Effector memory CD8-positive, alpha-beta T cell (primary cell): ENCODE measurements around the gene MMP15.

ENCODE experiments used
- ATAC-seq: fragments of 150-1000 bp; cut with Tn5 transposase; replicated peaks from 2 replicates; pipeline ENCODE4 v1.10.0; 2021; ENCODE audit warnings: mild to moderate bottlenecking, moderate library complexity
- DNase-seq, 3 experiments: peaks; one replicate each; pipeline ENCODE4 v3.0.0; 2021
- H3K27ac Mint-ChIP-seq, 2 donors: one replicate each; pipeline ENCODE4 v1.8.0; 2022; ENCODE audit warnings: mild to moderate bottlenecking in 2 of 2, mixed read lengths in 2 of 2, moderate library complexity in 2 of 2
- H3K27me3 Mint-ChIP-seq, 2 donors: one replicate each; pipeline ENCODE4 v1.8.0; 2022; ENCODE audit warnings: mixed read lengths in 2 of 2
- H3K36me3 Mint-ChIP-seq: one replicate; pipeline ENCODE4 v1.8.0; 2022; ENCODE audit warnings: mild to moderate bottlenecking, moderate library complexity, mixed read lengths; ENCODE audit not compliant: insufficient read depth
- H3K4me1 Mint-ChIP-seq, 2 donors: one replicate each; pipeline ENCODE4 v1.8.0; 2022; ENCODE audit warnings: low read depth in 2 of 2, mixed read lengths in 2 of 2
- H3K4me3 Mint-ChIP-seq, 2 donors: one replicate each; pipeline ENCODE4 v1.8.0; 2022; ENCODE audit warnings: mild to moderate bottlenecking in 2 of 2, mixed read lengths in 2 of 2, moderate library complexity in 2 of 2
- H3K9me3 Mint-ChIP-seq, 2 donors: one replicate each; pipeline ENCODE4 v1.8.0; 2022; ENCODE audit warnings: mixed read lengths in 2 of 2

Gene MMP15

DNA sequence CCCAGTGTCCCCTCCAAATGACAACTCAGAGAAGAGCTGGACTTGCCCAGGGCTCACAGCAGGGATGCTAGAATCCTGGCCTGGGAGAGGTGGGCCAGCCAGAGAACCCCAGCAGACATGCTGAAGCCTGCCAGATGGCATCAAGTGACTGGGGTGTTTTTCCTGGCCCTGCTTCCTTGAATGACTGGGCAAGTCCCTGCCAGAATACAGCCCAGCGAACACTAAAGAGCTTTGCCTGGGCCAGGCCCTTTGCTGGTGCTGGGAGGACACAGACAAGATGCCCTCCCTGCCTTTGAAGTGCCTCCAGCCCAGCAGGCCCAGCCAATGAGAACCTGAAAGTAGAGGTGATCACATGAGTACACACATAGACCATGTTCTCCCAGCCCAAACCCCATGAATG, 36.6 kb upstream of the MMP15 start:
- peaks cover 19 to 21% of the 10 kb centered on the region in 2 donors for H3K4me1 Mint-ChIP-seq
- peak overlapping the region; percentile 68 to 71 for H3K27ac Mint-ChIP-seq
- H3K4me3 Mint-ChIP-seq, result no peak overlapping the region

DNA sequence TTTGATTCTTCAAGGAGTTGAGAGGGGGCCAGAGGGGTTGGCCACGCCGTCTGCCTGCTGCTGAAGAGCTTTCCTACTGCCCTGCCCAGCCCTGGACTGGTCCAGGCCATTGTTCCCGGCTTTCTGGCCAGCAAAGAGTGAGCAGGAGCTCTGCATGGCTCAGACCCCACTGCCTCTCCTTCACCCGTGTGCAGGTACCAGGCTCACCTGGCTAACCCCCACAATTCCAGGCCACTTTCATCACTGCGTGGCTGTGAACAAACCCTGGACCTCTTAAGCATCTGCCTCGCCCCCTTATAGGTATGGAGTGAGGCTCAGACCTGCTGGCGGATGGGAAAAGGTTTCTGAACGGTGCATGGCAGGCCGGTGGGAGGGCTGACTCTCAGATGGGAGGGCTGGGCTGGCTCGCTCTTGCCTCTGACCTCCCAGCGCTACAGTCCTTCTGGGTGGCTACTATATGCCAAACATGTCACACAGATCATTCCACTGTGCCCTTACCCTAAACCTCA, 33.9 kb upstream of the MMP15 start:
- Mint-ChIP-seq H3K27ac (peak overlapping the region; percentile 3 to 82), H3K27me3 (no peaks in the 10 kb centered on the region), H3K9me3 (no peaks in the 10 kb centered on the region), H3K36me3 (peaks cover 15% of the 10 kb centered on the region), H3K4me3 (no peak overlapping the region), H3K4me1 (peaks cover 10 to 22% of the 10 kb centered on the region in 2 donors)
- ATAC-seq, result no peak
- no peak for DNase-seq

More for the DNA sequence above, 36.6 kb upstream of the MMP15 start:
- H3K9me3 Mint-ChIP-seq, result no peaks in the 10 kb centered on the region
- ATAC-seq (no peak), DNase-seq (no peak)
- H3K36me3 Mint-ChIP-seq, result peaks cover 4% of the 10 kb centered on the region
- no peaks in the 10 kb centered on the region for H3K27me3 Mint-ChIP-seq

DNA sequence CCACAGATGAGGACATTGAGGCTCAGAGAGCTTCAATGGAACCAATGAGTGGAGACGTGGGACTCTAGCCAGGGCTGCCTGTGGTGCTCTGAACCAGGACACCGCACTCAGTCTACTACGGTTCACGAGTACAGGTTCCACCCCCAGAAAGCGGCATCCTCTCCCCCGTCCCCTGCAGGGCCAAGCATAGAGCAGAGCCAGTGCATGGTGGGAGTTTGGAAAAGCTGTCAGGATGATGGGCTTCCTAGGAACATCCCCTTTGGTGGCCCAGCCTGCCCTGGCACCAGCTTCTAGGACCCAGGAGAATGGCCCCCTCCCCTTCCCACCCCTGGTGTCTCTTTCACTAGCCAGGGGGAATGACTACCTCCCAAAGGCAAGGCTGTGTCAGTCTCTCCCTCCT, 33.5 kb upstream of the MMP15 start:
- no peaks in the 10 kb centered on the region for H3K27me3 Mint-ChIP-seq
- peaks cover 18% of the 10 kb centered on the region for H3K36me3 Mint-ChIP-seq
- DNase-seq (no peak), ATAC-seq (no peak)
- H3K4me1 Mint-ChIP-seq, result peaks cover 10 to 23% of the 10 kb centered on the region in 2 donors
- H3K27ac Mint-ChIP-seq, result peak overlapping the region; percentile 82 to 92
- no peaks in the 10 kb centered on the region for H3K9me3 Mint-ChIP-seq
- no peak overlapping the region for H3K4me3 Mint-ChIP-seq

DNA sequence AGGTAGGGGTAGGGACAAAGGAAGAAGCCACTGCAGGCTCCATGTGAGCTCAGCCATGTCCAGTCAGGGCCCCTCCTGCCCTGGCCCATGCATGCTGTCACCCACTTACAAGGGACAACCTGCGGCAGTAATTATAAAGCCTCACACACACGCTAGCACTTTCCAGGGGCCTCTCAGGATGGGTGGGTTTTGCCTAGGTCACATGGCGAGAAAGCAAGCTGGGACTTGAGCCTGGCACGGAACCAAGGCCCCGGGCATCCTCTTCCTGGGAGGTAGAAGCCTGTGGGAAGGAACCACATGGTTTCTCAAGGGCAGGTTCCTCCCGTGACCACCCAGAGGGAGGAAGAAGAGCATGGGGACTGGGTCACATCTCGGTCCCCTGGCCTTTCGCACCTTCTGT, 32.1 kb upstream of the MMP15 start:
- no peak for DNase-seq
- ATAC-seq, result no peak
- Mint-ChIP-seq H3K4me3 (no peak overlapping the region), H3K36me3 (peaks cover 30% of the 10 kb centered on the region), H3K27me3 (no peaks in the 10 kb centered on the region), H3K27ac (peak overlapping the region in 1 of 2 donors; percentile 82), H3K4me1 (peaks cover 22 to 36% of the 10 kb centered on the region in 2 donors), H3K9me3 (no peaks in the 10 kb centered on the region)

DNA sequence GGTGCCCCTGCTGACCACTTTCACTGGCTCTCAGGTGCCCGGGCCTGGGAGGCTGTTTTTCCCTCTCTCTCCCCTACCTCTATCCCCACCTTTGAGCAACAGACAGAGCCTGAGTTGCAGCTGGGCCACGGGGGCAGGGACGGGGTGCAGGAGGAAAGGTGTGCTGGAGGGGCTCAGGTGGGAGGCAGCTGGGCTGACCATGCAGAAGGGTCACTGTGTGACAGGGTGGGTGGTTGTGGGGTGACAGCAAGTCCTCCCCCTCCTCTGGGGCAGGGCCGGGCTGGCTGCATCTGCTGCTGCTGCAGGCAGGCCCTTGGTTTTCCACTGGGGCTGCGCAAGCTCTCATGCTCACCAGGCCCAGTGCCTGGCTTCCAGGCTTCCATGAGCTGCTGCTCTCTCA, 31.7 kb upstream of the MMP15 start:
- H3K9me3 Mint-ChIP-seq, result no peaks in the 10 kb centered on the region
- ATAC-seq (no peak), DNase-seq (no peak)
- peaks cover 33% of the 10 kb centered on the region for H3K36me3 Mint-ChIP-seq
- peak overlapping the region; percentile 60 to 88 for H3K27ac Mint-ChIP-seq
- H3K4me1 Mint-ChIP-seq, result peaks cover 27 to 40% of the 10 kb centered on the region in 2 donors
- H3K27me3 Mint-ChIP-seq, result no peaks in the 10 kb centered on the region
- H3K4me3 Mint-ChIP-seq, result no peak overlapping the region

DNA sequence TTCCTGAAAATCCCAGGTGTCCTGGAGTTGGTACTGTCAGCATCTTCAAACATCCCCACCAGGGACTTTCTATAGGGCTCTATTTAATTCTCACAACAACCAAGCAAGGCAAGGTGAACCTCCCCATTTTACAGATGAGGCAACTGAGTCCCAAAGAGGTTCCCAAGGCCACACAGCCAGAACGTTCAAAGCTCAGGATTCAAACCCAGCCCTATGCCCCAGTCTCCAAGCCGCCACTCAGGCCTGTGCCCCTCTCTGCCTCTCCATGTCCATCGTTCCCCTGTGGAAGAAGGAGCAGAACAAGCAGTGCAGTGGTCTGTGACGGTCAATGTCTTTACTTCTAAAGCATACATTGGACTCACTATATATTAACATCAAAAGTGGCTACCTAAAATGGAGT, 31.2 kb upstream of the MMP15 start:
- H3K27ac Mint-ChIP-seq, result peak overlapping the region; percentile 60 to 88
- peaks cover 32 to 45% of the 10 kb centered on the region in 2 donors for H3K4me1 Mint-ChIP-seq
- no peaks in the 10 kb centered on the region for H3K9me3 Mint-ChIP-seq
- peak overlapping the region; percentile 30 to 59 for H3K4me3 Mint-ChIP-seq
- peaks cover 36% of the 10 kb centered on the region for H3K36me3 Mint-ChIP-seq
- DNase-seq (no peak), ATAC-seq (no peak)
- no peaks in the 10 kb centered on the region for H3K27me3 Mint-ChIP-seq

DNA sequence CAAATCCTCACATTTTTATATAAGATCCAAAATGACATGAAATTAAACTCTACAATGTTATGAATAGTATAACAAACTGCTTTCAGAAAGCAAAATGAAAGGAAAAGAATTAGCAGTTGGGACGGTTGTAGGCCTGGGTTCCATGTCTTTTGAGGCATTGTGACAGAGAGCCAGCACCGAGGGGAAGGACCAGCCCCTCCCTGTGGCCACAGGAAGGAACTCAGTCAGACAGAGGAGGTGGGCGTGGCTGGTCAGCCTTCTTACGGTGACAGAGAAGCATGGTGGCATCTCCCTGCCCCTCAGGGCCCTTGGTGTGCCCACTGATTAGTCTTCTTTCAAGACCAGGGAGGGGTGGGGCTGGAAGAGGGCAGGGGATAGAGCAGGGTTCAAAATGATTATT, 30.8 kb upstream of the MMP15 start:
- ATAC-seq, result peak; percentile 32
- H3K4me1 Mint-ChIP-seq, result peaks cover 32 to 45% of the 10 kb centered on the region in 2 donors
- peak; percentile 34 to 43 (median 37) for DNase-seq
- H3K9me3 Mint-ChIP-seq, result no peaks in the 10 kb centered on the region
- H3K36me3 Mint-ChIP-seq, result peaks cover 40% of the 10 kb centered on the region
- no peaks in the 10 kb centered on the region for H3K27me3 Mint-ChIP-seq
- H3K4me3 Mint-ChIP-seq, result peak overlapping the region; percentile 30 to 59
- H3K27ac Mint-ChIP-seq, result peak overlapping the region; percentile 60 to 88

DNA sequence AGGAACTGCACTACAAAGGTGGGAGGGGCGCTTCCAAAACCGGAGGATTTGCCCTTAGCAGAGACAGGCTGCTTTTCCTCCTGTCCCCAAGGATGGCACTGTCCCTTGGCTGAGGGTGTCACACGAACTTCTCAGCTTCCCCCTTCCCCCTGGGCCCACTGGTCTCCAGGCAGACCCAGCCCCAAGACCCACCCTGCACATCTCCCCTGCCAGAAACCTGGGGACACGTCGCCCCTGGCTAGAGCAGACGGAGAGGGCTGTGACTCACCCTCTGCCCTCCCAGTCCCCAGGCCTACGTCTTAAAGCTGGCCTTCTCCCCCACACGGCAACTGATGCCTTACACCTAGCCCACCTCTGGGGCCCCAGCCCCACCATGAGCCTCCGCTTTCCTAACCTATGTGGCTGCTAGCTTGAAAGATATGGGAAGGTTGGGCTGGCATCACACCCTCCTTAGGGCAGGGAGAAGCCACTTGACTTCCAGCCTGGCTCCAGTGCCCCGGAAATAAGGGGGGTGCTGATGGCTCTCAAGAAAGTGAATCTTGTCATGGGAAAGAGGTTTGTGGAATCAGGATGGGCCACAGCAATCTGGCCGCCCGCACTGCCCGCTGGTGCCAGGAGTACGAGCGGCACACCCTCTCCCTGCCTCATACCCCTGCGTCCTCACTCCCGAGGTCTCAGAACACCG, 29.7 kb upstream of the MMP15 start:
- no peak for ATAC-seq
- peaks cover 33 to 43% of the 10 kb centered on the region in 2 donors for H3K4me1 Mint-ChIP-seq
- DNase-seq, result no peak
- no peaks in the 10 kb centered on the region for H3K9me3 Mint-ChIP-seq
- H3K36me3 Mint-ChIP-seq, result peaks cover 41% of the 10 kb centered on the region
- H3K4me3 Mint-ChIP-seq, result peak overlapping the region; percentile 10 to 42
- no peaks in the 10 kb centered on the region for H3K27me3 Mint-ChIP-seq
- peak overlapping the region; percentile 60 to 88 for H3K27ac Mint-ChIP-seq

DNA sequence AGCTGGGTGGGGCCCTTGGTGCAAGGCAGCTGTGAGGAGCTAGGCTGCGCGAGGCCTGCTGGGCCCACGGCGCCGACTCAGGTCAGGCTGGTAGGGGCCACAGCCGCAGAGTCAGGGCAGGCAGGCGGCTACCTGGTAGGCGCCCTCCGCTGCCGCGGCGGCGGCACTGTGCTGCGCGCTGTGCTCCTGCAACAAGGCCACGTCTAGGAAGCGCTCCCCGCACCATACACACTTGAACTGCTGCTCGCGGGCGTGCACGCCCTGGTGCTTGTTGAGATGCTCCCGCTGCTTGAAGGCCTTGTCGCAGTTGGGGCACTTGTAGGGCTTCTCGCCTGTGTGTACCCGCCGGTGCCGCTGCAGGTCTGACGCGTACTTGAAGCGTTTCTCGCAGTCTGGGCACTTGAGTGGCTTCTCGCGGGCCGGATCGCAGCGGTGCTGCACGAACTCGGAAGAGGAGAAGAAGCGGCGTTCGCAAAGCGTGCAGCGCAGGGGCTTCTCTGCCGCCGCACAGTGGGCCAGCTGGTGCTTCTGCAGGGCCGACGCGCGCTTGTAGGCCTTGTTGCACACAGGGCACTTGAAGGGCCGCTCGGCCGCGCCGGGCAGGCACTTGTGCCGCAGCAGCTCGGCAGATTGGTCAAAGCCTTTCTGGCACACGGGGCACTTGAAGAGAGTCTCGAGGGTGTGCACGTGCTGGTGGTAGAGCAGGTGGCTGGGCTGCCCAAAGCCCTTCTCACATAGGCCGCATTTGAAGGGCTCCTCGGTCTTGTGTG, 29.0 kb upstream of the MMP15 start:
- DNase-seq (no peak), ATAC-seq (no peak)
- H3K36me3 Mint-ChIP-seq, result peaks cover 46% of the 10 kb centered on the region
- H3K27ac Mint-ChIP-seq, result peak overlapping the region in 1 of 2 donors; percentile 88
- no peaks in the 10 kb centered on the region for H3K27me3 Mint-ChIP-seq
- H3K9me3 Mint-ChIP-seq, result no peaks in the 10 kb centered on the region
- peaks cover 41 to 47% of the 10 kb centered on the region in 2 donors for H3K4me1 Mint-ChIP-seq
- peak overlapping the region; percentile 73 to 82 for H3K4me3 Mint-ChIP-seq

DNA sequence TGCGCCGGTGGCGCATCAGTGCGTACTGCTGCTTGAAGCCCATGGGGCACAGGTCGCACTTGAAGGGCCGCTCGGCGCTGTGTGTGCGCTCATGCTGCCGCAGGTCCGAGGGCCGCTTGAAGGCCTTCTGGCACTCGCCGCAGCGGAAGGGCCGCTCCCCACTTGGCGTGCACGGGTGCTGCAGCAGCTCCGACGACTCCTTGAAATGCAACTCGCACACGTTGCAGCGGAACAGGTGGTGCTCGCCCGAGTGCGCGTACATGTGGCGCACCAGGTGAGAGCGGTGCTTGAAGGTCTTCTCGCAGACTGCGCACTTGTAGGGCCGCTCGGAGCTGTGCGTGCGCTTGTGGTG, 28.4 kb upstream of the MMP15 start:
- peak overlapping the region in 1 of 2 donors; percentile 59 for H3K27ac Mint-ChIP-seq
- no peaks in the 10 kb centered on the region for H3K27me3 Mint-ChIP-seq
- peak overlapping the region; percentile 73 to 82 for H3K4me3 Mint-ChIP-seq
- H3K36me3 Mint-ChIP-seq, result peaks cover 46% of the 10 kb centered on the region
- peaks cover 46 to 52% of the 10 kb centered on the region in 2 donors for H3K4me1 Mint-ChIP-seq
- ATAC-seq (no peak), DNase-seq (no peak)
- no peaks in the 10 kb centered on the region for H3K9me3 Mint-ChIP-seq

DNA sequence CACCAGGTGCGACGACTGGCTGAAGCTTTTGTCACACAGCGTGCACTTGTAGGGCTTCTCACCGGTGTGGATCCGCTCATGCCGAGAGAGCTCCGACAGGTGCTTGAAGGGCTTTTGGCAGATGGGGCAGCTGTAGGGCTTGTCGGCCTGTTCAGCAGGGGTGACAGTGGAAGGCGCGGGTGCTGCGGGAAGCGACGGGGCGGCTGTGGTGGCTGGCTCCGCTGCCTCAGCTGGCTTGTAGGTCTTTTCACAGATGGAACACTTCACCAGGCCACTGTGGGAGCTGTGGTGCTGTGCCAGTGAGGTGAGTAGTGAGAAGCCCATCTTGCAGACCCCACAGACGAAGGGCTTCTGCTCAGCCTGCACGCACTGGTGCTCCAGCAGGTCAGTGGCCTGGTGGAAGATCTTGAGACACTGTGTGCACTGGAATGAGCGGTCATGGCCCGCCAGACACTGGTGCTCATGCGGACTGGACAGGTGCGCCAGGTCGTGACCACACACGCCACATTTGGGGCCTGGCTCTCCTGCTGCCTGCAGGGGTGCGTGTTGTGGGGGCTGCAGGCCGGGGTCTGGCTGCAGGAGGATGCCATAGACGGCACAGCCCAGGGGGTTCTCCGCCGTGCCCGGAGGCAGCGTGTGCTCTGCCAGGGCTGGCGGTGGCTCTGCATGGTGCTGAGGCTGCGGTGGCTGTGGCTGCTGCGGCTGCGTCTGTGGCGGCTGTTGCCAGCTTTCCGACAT, 27.9 kb upstream of the MMP15 start:
- ATAC-seq (no peak), DNase-seq (no peak)
- peak overlapping the region; percentile 59 to 78 for H3K27ac Mint-ChIP-seq
- peaks cover 48% of the 10 kb centered on the region for H3K36me3 Mint-ChIP-seq
- H3K9me3 Mint-ChIP-seq, result no peaks in the 10 kb centered on the region
- H3K4me1 Mint-ChIP-seq, result peaks cover 47 to 53% of the 10 kb centered on the region in 2 donors
- H3K27me3 Mint-ChIP-seq, result no peaks in the 10 kb centered on the region
- peak overlapping the region; percentile 73 to 82 for H3K4me3 Mint-ChIP-seq

DNA sequence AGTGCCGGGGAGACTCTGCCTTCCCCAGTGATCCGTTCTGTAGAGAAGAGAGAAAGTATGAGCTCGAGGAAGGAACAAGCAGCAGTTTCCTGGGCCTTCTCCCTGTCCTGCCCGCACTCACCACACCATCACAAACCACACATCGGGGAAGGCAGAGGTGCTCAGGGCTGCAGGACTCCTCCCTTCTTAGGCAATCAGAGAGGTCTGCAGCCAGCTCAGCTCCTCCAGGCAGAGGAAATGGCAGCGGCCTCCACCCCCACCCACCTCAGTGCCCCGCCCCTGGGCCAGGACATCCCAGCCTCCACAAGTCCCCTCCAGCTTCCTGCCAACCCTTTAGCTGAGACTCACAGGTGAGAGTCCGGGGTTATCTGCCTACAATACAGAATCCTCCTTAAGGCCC, 27.1 kb upstream of the MMP15 start:
- Mint-ChIP-seq H3K9me3 (no peaks in the 10 kb centered on the region), H3K4me3 (peak overlapping the region; percentile 73 to 82), H3K4me1 (peaks cover 47 to 54% of the 10 kb centered on the region in 2 donors), H3K27me3 (no peaks in the 10 kb centered on the region), H3K36me3 (peaks cover 53% of the 10 kb centered on the region), H3K27ac (peak overlapping the region; percentile 59 to 78)
- DNase-seq (peak; percentile 41 to 54 (median 50)), ATAC-seq (peak; percentile 52)

DNA sequence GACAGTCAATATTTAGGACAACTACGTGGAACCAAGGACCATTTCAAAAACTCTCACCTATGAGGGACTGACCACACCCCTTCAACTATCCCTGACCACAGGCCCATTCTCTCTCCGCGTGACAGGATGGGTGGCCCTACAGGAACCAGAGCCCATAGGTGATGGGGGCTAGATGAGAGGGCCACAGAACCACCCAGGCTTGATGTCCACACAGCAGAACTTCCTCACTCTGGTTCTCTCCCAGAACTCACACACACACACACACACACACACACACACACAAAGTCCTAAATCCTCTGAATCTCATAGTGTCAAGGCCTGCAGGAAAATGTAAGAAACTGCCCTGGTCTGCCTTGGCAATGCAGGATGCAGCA, 26.6 kb upstream of the MMP15 start:
- DNase-seq, result no peak
- H3K27me3 Mint-ChIP-seq, result no peaks in the 10 kb centered on the region
- no peaks in the 10 kb centered on the region for H3K9me3 Mint-ChIP-seq
- ATAC-seq, result no peak
- H3K27ac Mint-ChIP-seq, result peak overlapping the region; percentile 59 to 78
- peaks cover 51 to 57% of the 10 kb centered on the region in 2 donors for H3K4me1 Mint-ChIP-seq
- peaks cover 54% of the 10 kb centered on the region for H3K36me3 Mint-ChIP-seq
- peak overlapping the region; percentile 73 to 82 for H3K4me3 Mint-ChIP-seq
